ENCODE results near the gene BCL7A. TPM values are rescaled to one million over a fixed set of nuclear protein-coding genes. Genes with fewer than 3 reads are reported as not detected.

The BCL7A gene
- total RNA-seq (2021) = 17.8 and 18.2 TPM in 2 replicates
- long read RNA-seq, full-length matches to known transcripts = 93 of 104 reads
- long read RNA-seq, partial matches to known transcripts = 1 of 104 reads
- long read RNA-seq, other reads (novel, unspliced or antisense) = 10 of 104 reads

DNA sequence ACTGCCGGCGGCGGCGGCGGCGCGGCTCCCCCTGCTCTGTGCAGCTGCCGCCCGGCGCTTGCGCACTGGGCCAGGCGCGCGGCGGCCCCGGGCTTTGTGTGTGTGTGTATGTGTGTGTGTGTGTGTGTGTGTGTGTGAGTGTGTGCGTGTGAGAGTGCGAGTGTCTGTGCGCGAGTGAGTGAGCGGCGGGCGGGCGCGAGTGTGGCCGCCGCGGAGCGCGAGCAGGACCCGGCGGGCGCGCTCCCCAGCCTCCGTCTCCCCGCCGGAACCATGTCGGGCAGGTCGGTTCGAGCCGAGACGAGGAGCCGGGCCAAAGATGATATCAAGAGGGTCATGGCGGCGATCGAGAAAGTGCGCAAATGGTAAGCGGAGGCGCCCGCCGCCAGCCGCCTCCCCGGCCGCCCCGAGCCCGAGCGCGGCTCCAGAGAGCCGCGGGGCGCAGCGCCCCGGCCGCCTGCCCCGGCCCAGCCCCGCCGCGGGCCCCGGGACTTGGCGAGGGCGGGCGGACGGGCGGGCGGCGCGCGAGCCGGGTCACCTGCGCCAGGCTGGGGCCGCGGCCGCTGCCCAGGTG, at the start of gene BCL7A:
TSS of gene BCL7A (plus strand) at position 63 of the 571 bp plus-strand sequence. CDS start at position 271, 208 bp downstream.
- Histone ChIP-seq H3K4me1 (ENCODE audit: insufficient read depth, low read length) (no peaks in the 10 kb centered on the region), H3K9ac (ENCODE audit: extremely low read depth, insufficient read length, low read length) (peak within 1 kb of the TSS; percentile 71), H4K5ac (ENCODE audit: insufficient read length, low read depth, low read length) (no peak within 1 kb of the TSS), H2AFZ (ENCODE audit: low read length) (no peak within 1 kb of the TSS), H4K91ac (ENCODE audit: insufficient read length, low read depth, low read length) (no peak within 1 kb of the TSS), H3K9me3 (ENCODE audit: control insufficient read depth, low read depth, low read length) (no peaks in the 10 kb centered on the region), H3K27ac (ENCODE audit: insufficient read length, low read depth, low read length) (no peak within 1 kb of the TSS), H3K23ac (ENCODE audit: insufficient read length, low read depth, low read length) (no peak within 1 kb of the TSS), H3K4me2 (ENCODE audit: insufficient read depth, insufficient read length, low read length) (peak within 1 kb of the TSS; percentile 72), H3K14ac (ENCODE audit: insufficient read depth, low read length) (peak within 1 kb of the TSS; percentile 95), H3K56ac (ENCODE audit: insufficient read length, low read depth, low read length) (no peak within 1 kb of the TSS), H3K79me1 (ENCODE audit: insufficient read depth, low read depth, low read length, poor library complexity, severe bottlenecking) (peaks cover 3% of the 10 kb centered on the region), H3K79me2 (ENCODE audit: insufficient read depth, low read length) (no peaks in the 10 kb centered on the region; the same call in 1 of the 2 replicates), H2BK120ac (ENCODE audit: low read depth, low read length, poor library complexity, severe bottlenecking) (no peak within 1 kb of the TSS), H3K18ac (ENCODE audit: insufficient read length, low read depth, low read length) (peak within 1 kb of the TSS; percentile 89), H4K20me1 (ENCODE audit: control insufficient read depth, insufficient read depth, insufficient read length) (no peaks in the 10 kb centered on the region), H4K8ac (replicated peaks; ENCODE audit: insufficient read length, low read depth, low read length) (no peak within 1 kb of the TSS), H3K27me3 (ENCODE audit: insufficient read depth, low read length) (peaks cover 2% of the 10 kb centered on the region; the same call in 1 of the 2 replicates), H3K4ac (ENCODE audit: low read depth, low read length) (no peak within 1 kb of the TSS; the same call in 1 of the 2 replicates), H3K23me2 (ENCODE audit: insufficient read length, low read depth, low read length, poor library complexity, severe bottlenecking) (peaks cover 14% of the 10 kb centered on the region), H2BK5ac (ENCODE audit: insufficient read length, low read length) (no peak within 1 kb of the TSS), H2BK12ac (ENCODE audit: insufficient read length, low read depth, low read length) (no peak within 1 kb of the TSS), H2BK15ac (ENCODE audit: low read depth, low read length) (no peak within 1 kb of the TSS), H2BK20ac (ENCODE audit: low read depth, low read length, poor library complexity, severe bottlenecking) (no peak within 1 kb of the TSS), H2AK5ac (ENCODE audit: insufficient read length, low read length) (no peak within 1 kb of the TSS), H3T11ph (ENCODE audit: low read length) (no peak within 1 kb of the TSS)
- H3K9me3 Mint-ChIP-seq = peaks cover 2 to 3% of the 10 kb centered on the region in 2 experiments; a peak in 4 of 5 replicates
- peak within 1 kb of the TSS; percentile 81 to 97 for H3K4me3 Mint-ChIP-seq
- TF ChIP-seq, protein P1, sequence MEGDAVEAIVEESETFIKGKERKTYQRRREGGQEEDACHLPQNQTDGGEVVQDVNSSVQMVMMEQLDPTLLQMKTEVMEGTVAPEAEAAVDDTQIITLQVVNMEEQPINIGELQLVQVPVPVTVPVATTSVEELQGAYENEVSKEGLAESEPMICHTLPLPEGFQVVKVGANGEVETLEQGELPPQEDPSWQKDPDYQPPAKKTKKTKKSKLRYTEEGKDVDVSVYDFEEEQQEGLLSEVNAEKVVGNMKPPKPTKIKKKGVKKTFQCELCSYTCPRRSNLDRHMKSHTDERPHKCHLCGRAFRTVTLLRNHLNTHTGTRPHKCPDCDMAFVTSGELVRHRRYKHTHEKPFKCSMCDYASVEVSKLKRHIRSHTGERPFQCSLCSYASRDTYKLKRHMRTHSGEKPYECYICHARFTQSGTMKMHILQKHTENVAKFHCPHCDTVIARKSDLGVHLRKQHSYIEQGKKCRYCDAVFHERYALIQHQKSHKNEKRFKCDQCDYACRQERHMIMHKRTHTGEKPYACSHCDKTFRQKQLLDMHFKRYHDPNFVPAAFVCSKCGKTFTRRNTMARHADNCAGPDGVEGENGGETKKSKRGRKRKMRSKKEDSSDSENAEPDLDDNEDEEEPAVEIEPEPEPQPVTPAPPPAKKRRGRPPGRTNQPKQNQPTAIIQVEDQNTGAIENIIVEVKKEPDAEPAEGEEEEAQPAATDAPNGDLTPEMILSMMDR (conservative IDR thresholded peaks at IDR 0.05) = no peak
- WGBS (ENCODE audit: extremely low coverage, insufficient read length, low lambda C conversion rate) = no CpG with 5 or more reads among the region's 83 CpGs
- DNase-seq = peak; percentile 73
- peaks cover 33% of the 10 kb centered on the region for H3K27me3 Mint-ChIP-seq (ENCODE audit: low read depth)
- peaks cover 19 to 21% of the 10 kb centered on the region in 2 experiments for H3K4me1 Mint-ChIP-seq
- H3K36me3 Mint-ChIP-seq (ENCODE audit: insufficient read depth in 1 of 3, low read depth in 3 of 3) = peaks cover 0 to 3% (median 3%) of the 10 kb centered on the region in 3 experiments; a peak in 5 of 7 replicates
- H3K27ac Mint-ChIP-seq = peak within 1 kb of the TSS in 2 of 3 experiments; percentile 65 to 77; a peak in 3 of 7 replicates

Measured in H9 (cell line).